NB4 (cell line): ENCODE results near the gene GALNT13.

Experiments
- POLR2A ChIP-seq: IDR thresholded peaks from 2 replicates; pipeline ENCODE4 v1.6.1; 2011; ENCODE audit warnings: mild to moderate bottlenecking; ENCODE audit not compliant: insufficient read length; ENCODE audit errors: extremely low read depth
- TF ChIP-seq, protein P1 (sequence below): IDR thresholded peaks from one replicate; pipeline ENCODE4 v1.5.1; 2012; ENCODE audit warnings: low read depth, low read length
- TF ChIP-seq, protein P2 (sequence below): IDR thresholded peaks from 2 replicates; pipeline ENCODE4 v1.6.1; 2011; ENCODE audit warnings: low read depth, low read length

DNA sequence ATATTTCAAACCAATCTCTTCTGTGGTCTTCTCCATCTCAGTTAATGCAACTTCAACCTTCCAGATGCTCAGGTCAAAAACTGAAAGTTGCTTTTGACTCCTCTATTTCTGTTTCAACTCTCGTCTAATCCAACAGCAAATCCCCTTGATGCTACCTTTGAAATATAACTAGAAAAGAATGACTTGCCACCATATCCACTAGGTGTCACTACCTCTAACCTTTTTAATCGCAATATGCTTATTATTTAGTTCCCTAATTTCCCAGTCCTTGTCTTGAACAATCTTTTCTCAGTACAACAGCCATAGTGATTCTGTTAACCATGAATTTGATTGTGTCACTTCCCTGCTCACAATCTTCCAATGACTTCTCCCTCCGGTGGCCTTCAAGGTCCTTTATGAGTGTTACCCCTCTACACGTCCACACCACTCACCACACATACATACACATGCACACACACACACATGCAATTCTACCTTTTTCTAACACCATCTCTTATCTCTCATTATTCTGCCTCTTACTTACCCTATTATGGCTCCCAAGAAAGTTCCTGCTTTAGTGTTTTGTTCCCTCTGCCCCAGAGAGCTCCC lies 581.3 kb downstream of the GALNT13 start:
- TF ChIP-seq, protein P1, sequence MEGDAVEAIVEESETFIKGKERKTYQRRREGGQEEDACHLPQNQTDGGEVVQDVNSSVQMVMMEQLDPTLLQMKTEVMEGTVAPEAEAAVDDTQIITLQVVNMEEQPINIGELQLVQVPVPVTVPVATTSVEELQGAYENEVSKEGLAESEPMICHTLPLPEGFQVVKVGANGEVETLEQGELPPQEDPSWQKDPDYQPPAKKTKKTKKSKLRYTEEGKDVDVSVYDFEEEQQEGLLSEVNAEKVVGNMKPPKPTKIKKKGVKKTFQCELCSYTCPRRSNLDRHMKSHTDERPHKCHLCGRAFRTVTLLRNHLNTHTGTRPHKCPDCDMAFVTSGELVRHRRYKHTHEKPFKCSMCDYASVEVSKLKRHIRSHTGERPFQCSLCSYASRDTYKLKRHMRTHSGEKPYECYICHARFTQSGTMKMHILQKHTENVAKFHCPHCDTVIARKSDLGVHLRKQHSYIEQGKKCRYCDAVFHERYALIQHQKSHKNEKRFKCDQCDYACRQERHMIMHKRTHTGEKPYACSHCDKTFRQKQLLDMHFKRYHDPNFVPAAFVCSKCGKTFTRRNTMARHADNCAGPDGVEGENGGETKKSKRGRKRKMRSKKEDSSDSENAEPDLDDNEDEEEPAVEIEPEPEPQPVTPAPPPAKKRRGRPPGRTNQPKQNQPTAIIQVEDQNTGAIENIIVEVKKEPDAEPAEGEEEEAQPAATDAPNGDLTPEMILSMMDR: peak; percentile 38
- no peak for TF ChIP-seq POLR2A
- TF ChIP-seq, protein P2, sequence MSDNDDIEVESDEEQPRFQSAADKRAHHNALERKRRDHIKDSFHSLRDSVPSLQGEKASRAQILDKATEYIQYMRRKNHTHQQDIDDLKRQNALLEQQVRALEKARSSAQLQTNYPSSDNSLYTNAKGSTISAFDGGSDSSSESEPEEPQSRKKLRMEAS: no peak
